Thyroid gland (tissue), 4 donors: Measurements from ENCODE around the gene AGGF1. TPM values are rescaled to one million over a fixed set of nuclear protein-coding genes. Genes with fewer than 3 reads are reported as not detected.

ENCODE experiments used
- DNase-seq, 2 donors: peaks; one replicate each; pipeline ENCODE4 v3.0.0-alpha.2; 2019
- H3K27ac ChIP-seq, 3 donors: fragments of 200-600 bp; sonication (generic); 1 replicate in 2 of 3; 2 replicates in 1 of 3; pipeline ENCODE4 v1.5.1; 2016 to 2019; ENCODE audit warnings: mild to moderate bottlenecking in 1 of 3, moderate library complexity in 1 of 3
- H3K27me3 ChIP-seq: fragments of 200-600 bp; sonication (generic); one replicate; pipeline ENCODE4 v1.5.1; 2019
- H3K36me3 ChIP-seq, 2 donors: fragments of 200-600 bp; sonication (generic); one replicate each; pipeline ENCODE4 v1.5.1; 2016 to 2019
- H3K4me1 ChIP-seq, 2 donors: fragments of 200-600 bp; sonication (generic); one replicate each; pipeline ENCODE4 v1.5.1; 2017 to 2019
- H3K4me3 ChIP-seq, 3 donors: fragments of 200-600 bp; sonication (generic); replicated peaks in 1 of 3; 1 replicate in 2 of 3; 2 replicates in 1 of 3; pipeline ENCODE4 v1.5.1; 2016; ENCODE audit warnings: mild to moderate bottlenecking in 1 of 3
- H3K9me3 ChIP-seq: fragments of 200-600 bp; sonication (generic); one replicate; pipeline ENCODE4 v1.5.1; 2017
- CTCF ChIP-seq, 6 experiments: fragments of 200-600 bp in 3 of 6; fragments of 450-650 bp in 3 of 6; sonication (generic) in 3 of 6; IDR thresholded peaks; one replicate each; pipeline ENCODE4 v1.5.1; 2016 to 2019; ENCODE audit warnings: antibody characterized with exemption in 6 of 6, mild to moderate bottlenecking in 2 of 6, inconsistent platforms in 1 of 6, moderate library complexity in 1 of 6
- POLR2A ChIP-seq, 2 donors: fragments of 450-650 bp; IDR thresholded peaks; one replicate each; pipeline ENCODE4 v1.6.1; 2017; ENCODE audit warnings: antibody characterized with exemption in 2 of 2, mild to moderate bottlenecking in 2 of 2, moderate library complexity in 1 of 2
- WGBS, 2 donors: methylation state at CpG; one replicate each; pipeline ENCODE4 v1.1.5; 2017; 5-methylcytosine and 5-hydroxymethylcytosine counted together
- intact Hi-C: fragments of 100-400 bp; cut with DNase I; formaldehyde crosslinking; loops from one replicate; pipeline ENCODE4 v1.15.1; 2023
- total RNA-seq, 4 donors: library from RNA; depleted of rRNA; stranded (reverse); fragments of >200 nt; gene quantifications; one replicate each; pipeline ENCODE4 v1.2.3, GENCODE V29; 2016

AGGF1 gene
- total RNA-seq, 4 donors from 2014 or later: 24.9 to 43.7 (median 28.3) TPM

- H3K9me3 ChIP-seq: no peaks in the 10 kb centered on the region
- no peak for DNase-seq
- 46 to 50% methylated on average over 1 of the region's 1 CpG for WGBS, 2 donors
- H3K36me3 ChIP-seq: no peaks in the 10 kb centered on the region
- TF ChIP-seq POLR2A (IDR thresholded peaks at IDR 0.05) (no peak), CTCF (IDR thresholded peaks at IDR 0.05) (no peak)
- no peaks in the 10 kb centered on the region for H3K27me3 ChIP-seq
- H3K4me1 ChIP-seq: no peaks in the 10 kb centered on the region
- intact Hi-C loops: no loop called here
- H3K27ac ChIP-seq: no peak overlapping the region
- no peak overlapping the region for H3K4me3 ChIP-seq
Observed at GRCh38 chr5:77003246-77003645, 27.0 kb upstream of the AGGF1 start.

GRCh38 chr5:77006124-77006523 is 24.1 kb upstream of the AGGF1 start:
- Histone ChIP-seq H3K27ac (no peak overlapping the region), H3K27me3 (no peaks in the 10 kb centered on the region), H3K36me3 (no peaks in the 10 kb centered on the region), H3K4me3 (no peak overlapping the region), H3K9me3 (no peaks in the 10 kb centered on the region), H3K4me1 (no peaks in the 10 kb centered on the region)
- no peak for TF ChIP-seq CTCF (IDR thresholded peaks at IDR 0.05)
- no peak for TF ChIP-seq POLR2A (IDR thresholded peaks at IDR 0.05)
- DNase-seq: no peak
- intact Hi-C loops: no loop called here
- WGBS, 2 donors: 86 to 89% methylated on average over 2 of the region's 2 CpGs

GRCh38 chr5:77008413-77008812 is 21.8 kb upstream of the AGGF1 start:
- WGBS, 2 donors: 55 to 58% methylated on average over 3 of the region's 3 CpGs
- Histone ChIP-seq H3K4me1 (no peaks in the 10 kb centered on the region), H3K9me3 (no peaks in the 10 kb centered on the region), H3K4me3 (no peak overlapping the region), H3K27ac (no peak overlapping the region), H3K27me3 (no peaks in the 10 kb centered on the region), H3K36me3 (no peaks in the 10 kb centered on the region)
- TF ChIP-seq POLR2A (IDR thresholded peaks at IDR 0.05) (no peak), CTCF (IDR thresholded peaks at IDR 0.05) (no peak)
- intact Hi-C loops: no loop called here
- no peak for DNase-seq

GRCh38 chr5:77010243-77010642 is 20.0 kb upstream of the AGGF1 start:
- WGBS, 2 donors: 91 to 92% methylated on average over 5 of the region's 5 CpGs
- H3K4me3 ChIP-seq: no peak overlapping the region
- H3K4me1 ChIP-seq: no peaks in the 10 kb centered on the region
- no peak for DNase-seq
- intact Hi-C loops: no loop called here
- no peaks in the 10 kb centered on the region for H3K9me3 ChIP-seq
- H3K27ac ChIP-seq: no peak overlapping the region
- H3K27me3 ChIP-seq: no peaks in the 10 kb centered on the region
- TF ChIP-seq POLR2A (IDR thresholded peaks at IDR 0.05): no peak
- TF ChIP-seq CTCF (IDR thresholded peaks at IDR 0.05): no peak
- H3K36me3 ChIP-seq: no peaks in the 10 kb centered on the region

- Histone ChIP-seq H3K27me3 (no peaks in the 10 kb centered on the region), H3K4me3 (no peak overlapping the region), H3K36me3 (no peaks in the 10 kb centered on the region), H3K4me1 (no peaks in the 10 kb centered on the region), H3K9me3 (no peaks in the 10 kb centered on the region), H3K27ac (no peak overlapping the region)
- WGBS, 2 donors: 82 to 86% methylated on average over 5 of the region's 5 CpGs
- DNase-seq: no peak
- intact Hi-C loops: no loop called here
- TF ChIP-seq POLR2A (IDR thresholded peaks at IDR 0.05): no peak
- TF ChIP-seq CTCF (IDR thresholded peaks at IDR 0.05): no peak
Observed at GRCh38 chr5:77011498-77011897, 18.7 kb upstream of the AGGF1 start.
